Activated naive CD8-positive, alpha-beta T cell treated with anti-CD3 and anti-CD28 coated beads, Interleukin-2, amount 10 ng/mL, durations not matched to agents 7 days and 5 days (primary cell): Measurements from ENCODE around the gene BOD1L2. TPM values are rescaled to one million over a fixed set of nuclear protein-coding genes. Genes with fewer than 3 reads are reported as not detected.

Experiments
- ATAC-seq: fragments of 150-1000 bp; cut with Tn5 transposase; one replicate; pipeline ENCODE4 v1.10.0; 2021; ENCODE audit warnings: low read depth, moderate library complexity
- POLR2A ChIA-PET: fragments of 350-600 bp; sonication (Branson Sonifier 250); formaldehyde crosslinking; loops from one replicate; lab custom pipeline; 2021; ENCODE audit warnings: antibody characterized with exemption; lab: Charles Lee
- DNase-seq: peaks from one replicate; pipeline ENCODE4 v3.0.0; 2021
- H3K27ac Mint-ChIP-seq: one replicate; pipeline ENCODE4 v1.8.0; 2022; ENCODE audit warnings: mild to moderate bottlenecking, mixed read lengths
- H3K27me3 Mint-ChIP-seq: one replicate; pipeline ENCODE4 v1.8.0; 2022; ENCODE audit warnings: mild to moderate bottlenecking, moderate library complexity, mixed read lengths
- H3K36me3 Mint-ChIP-seq: one replicate; pipeline ENCODE4 v1.8.0; 2021; ENCODE audit warnings: mild to moderate bottlenecking, mixed read lengths
- H3K4me1 Mint-ChIP-seq: one replicate; pipeline ENCODE4 v1.8.0; 2021; ENCODE audit warnings: mixed read lengths
- H3K4me3 Mint-ChIP-seq: one replicate; pipeline ENCODE4 v1.8.0; 2022; ENCODE audit warnings: mild to moderate bottlenecking, moderate library complexity, mixed read lengths
- H3K9me3 Mint-ChIP-seq: one replicate; pipeline ENCODE4 v1.8.0; 2021; ENCODE audit warnings: mixed read lengths
- total RNA-seq, 2 experiments: library from RNA; stranded (reverse); gene quantifications; one replicate each; pipeline ENCODE4 v1.2.3, GENCODE V29; 2021

BOD1L2 gene
- total RNA-seq: not detected

GRCh38 chr18:57146956-57147636 is at the start of gene BOD1L2:
TSS of gene BOD1L2 (plus strand) at chr18:57147087. CDS start at chr18:57147313, 226 bp downstream.
- POLR2A ChIA-PET: no interaction called here
- Mint-ChIP-seq H3K27ac (no peak within 1 kb of the TSS), H3K9me3 (no peaks in the 10 kb centered on the region), H3K27me3 (peaks cover 23% of the 10 kb centered on the region), H3K4me1 (peaks cover 3% of the 10 kb centered on the region), H3K36me3 (no peaks in the 10 kb centered on the region), H3K4me3 (no peak within 1 kb of the TSS)
- DNase-seq (no peak), ATAC-seq (no peak)

DNA sequence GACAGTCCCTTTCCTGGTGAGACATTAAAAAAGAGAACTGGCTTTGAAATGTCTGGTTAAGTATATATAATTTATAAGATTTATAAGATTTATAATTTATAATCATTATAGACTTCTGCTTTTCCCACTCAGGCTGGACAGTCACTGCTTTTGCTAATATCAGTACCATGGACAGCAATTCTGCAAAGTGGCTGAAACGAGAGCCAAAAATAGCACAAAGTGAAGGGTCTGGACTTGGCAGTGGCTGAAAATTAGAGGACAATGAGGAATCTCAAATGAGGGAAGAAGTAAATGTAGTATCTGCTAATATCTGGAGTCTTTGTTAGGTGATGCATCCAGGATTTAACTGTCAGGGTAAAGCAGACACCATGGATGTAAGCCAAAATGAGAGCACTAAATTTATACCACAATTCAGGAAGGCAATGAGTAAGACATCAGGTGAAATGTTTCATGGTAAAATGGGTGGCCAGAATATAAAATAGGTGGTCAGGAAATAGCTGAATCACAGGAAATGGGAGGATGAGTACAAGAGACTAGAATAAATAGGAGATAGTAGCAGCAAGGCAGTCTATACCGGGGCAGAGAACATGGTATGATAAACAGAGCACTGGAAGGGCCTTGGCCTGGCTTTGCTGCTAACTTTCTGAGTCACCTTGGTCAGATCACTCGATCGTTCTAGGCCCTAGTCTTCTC is 39.6 kb upstream of the BOD1L2 start:
- Mint-ChIP-seq H3K9me3 (peaks cover 3% of the 10 kb centered on the region), H3K27me3 (no peaks in the 10 kb centered on the region), H3K4me3 (no peak overlapping the region), H3K4me1 (peaks cover 4% of the 10 kb centered on the region), H3K27ac (no peak overlapping the region), H3K36me3 (no peaks in the 10 kb centered on the region)
- DNase-seq (no peak), ATAC-seq (no peak)
- POLR2A ChIA-PET: no interaction called here

GRCh38 chr18:57110290-57110689 is 36.6 kb upstream of the BOD1L2 start:
- Mint-ChIP-seq H3K4me1 (peaks cover 4% of the 10 kb centered on the region), H3K27me3 (no peaks in the 10 kb centered on the region), H3K4me3 (no peak overlapping the region), H3K27ac (no peak overlapping the region), H3K36me3 (no peaks in the 10 kb centered on the region), H3K9me3 (peaks cover 2% of the 10 kb centered on the region)
- DNase-seq (no peak), ATAC-seq (no peak)
- POLR2A ChIA-PET: no interaction called here

- no peak for DNase-seq
- no peaks in the 10 kb centered on the region for H3K4me1 Mint-ChIP-seq
- H3K27ac Mint-ChIP-seq: no peak overlapping the region
- peaks cover 2% of the 10 kb centered on the region for H3K9me3 Mint-ChIP-seq
- no peaks in the 10 kb centered on the region for H3K27me3 Mint-ChIP-seq
- POLR2A ChIA-PET: no interaction called here
- H3K4me3 Mint-ChIP-seq: no peak overlapping the region
- ATAC-seq: no peak
- no peaks in the 10 kb centered on the region for H3K36me3 Mint-ChIP-seq
Observed at GRCh38 chr18:57113799-57114420, 33.0 kb upstream of the BOD1L2 start.

DNA sequence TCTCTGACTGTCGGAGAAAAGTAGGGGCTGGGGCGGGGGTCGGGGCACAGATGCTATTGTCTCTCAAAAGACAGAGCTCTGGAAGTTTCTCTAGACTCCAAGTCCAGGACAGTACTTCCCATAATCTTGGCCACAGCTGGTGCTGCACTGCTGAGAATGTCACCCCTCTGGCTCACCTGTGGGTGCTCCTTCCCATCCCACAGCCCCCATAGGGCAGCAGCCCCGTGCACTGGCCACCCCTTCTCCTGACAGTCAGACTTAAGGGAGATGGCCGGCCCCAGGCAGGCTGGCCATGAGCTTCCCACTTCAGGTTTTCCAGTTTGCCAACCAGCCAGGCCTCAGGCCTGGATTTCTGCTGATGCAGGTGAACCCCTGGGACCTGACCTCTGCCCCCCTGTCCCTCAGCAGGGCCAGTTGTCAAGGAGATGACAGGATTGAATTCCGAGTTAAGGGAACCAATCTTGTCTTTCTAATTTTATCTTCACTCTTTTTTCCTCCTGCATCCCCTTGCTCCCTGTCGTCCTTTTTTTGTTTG is 30.2 kb upstream of the BOD1L2 start:
- ATAC-seq (no peak), DNase-seq (no peak)
- POLR2A ChIA-PET: no interaction called here
- Mint-ChIP-seq H3K4me1 (no peaks in the 10 kb centered on the region), H3K27ac (no peak overlapping the region), H3K9me3 (peaks cover 1% of the 10 kb centered on the region), H3K4me3 (no peak overlapping the region), H3K36me3 (peaks cover 1% of the 10 kb centered on the region), H3K27me3 (peaks cover 14% of the 10 kb centered on the region)

DNA sequence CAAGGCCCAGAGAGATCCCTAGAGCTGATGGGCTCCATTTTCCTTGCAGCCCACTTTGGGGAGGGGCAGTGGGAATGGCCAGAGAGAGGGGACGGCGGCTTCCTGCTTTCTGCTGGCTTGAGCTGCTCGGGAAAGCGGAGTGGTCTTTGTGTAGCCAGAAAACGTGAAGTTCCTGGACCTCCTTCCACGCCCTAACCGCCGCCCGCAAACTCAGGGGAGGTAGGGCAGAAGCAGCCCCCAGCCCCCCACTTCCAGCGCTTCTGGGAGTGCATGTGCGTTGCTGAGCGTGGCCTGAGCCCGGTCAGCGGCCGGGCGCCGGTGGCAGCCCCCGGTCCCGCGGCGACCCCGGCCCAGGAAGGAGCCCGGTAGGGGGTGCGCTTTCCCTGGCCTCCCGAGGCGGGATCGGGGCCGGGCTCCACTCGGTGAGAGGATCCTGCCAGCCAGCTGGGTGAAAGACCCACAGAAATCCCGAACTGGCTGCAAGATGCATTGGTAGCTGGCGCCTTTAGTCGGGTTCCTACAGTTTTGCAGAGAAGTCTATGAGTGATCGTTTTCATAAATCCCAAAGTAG is 25.3 kb upstream of the BOD1L2 start:
- Mint-ChIP-seq H3K9me3 (no peaks in the 10 kb centered on the region), H3K4me3 (no peak overlapping the region), H3K27ac (no peak overlapping the region), H3K27me3 (peaks cover 37% of the 10 kb centered on the region), H3K36me3 (peaks cover 1% of the 10 kb centered on the region), H3K4me1 (no peaks in the 10 kb centered on the region)
- POLR2A ChIA-PET: no interaction called here
- DNase-seq (no peak), ATAC-seq (no peak)

DNA sequence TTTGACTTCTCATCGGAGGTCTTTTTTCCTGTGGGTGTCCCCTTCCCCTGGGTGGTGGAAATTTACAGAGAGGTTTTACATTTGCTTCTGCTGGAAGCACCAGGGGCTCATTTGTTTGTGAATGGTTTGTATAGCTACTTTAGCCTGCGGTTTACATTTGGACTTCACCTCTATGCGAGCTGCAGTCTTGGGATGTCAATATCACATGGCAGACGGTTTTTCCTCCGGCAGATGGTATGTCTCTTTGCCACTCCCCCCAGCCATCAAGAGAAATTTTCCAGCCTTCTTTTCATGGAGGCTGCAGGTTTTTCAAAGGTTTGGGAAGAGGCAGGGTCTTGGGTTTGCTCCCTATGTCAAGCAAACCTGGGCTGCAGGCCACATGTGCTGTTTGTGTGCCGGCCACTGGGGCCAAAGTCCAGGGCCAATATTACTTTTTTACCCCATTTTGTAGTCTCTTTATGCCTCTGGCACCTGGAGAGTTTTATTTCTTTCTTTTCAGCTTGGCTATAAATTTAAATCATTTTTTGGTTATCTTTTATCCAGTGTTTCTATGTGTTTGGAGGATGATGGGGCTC is 23.9 kb upstream of the BOD1L2 start:
- ATAC-seq: no peak
- Mint-ChIP-seq H3K4me1 (no peaks in the 10 kb centered on the region), H3K36me3 (peaks cover 1% of the 10 kb centered on the region), H3K27me3 (peaks cover 41% of the 10 kb centered on the region), H3K4me3 (no peak overlapping the region), H3K9me3 (no peaks in the 10 kb centered on the region), H3K27ac (no peak overlapping the region)
- POLR2A ChIA-PET: no interaction called here
- DNase-seq: no peak

- ATAC-seq (no peak), DNase-seq (no peak)
- Mint-ChIP-seq H3K4me3 (no peak overlapping the region), H3K36me3 (peaks cover 1% of the 10 kb centered on the region), H3K9me3 (no peaks in the 10 kb centered on the region), H3K4me1 (no peaks in the 10 kb centered on the region), H3K27ac (no peak overlapping the region), H3K27me3 (peaks cover 38% of the 10 kb centered on the region)
- POLR2A ChIA-PET: no interaction called here
Observed at GRCh38 chr18:57125627-57126026, 21.3 kb upstream of the BOD1L2 start.

- Mint-ChIP-seq H3K27me3 (peaks cover 16% of the 10 kb centered on the region), H3K27ac (no peak overlapping the region), H3K36me3 (no peaks in the 10 kb centered on the region), H3K4me3 (no peak overlapping the region), H3K9me3 (no peaks in the 10 kb centered on the region), H3K4me1 (no peaks in the 10 kb centered on the region)
- POLR2A ChIA-PET: no interaction called here
- ATAC-seq (no peak), DNase-seq (no peak)
Observed at GRCh38 chr18:57128220-57128932, 18.5 kb upstream of the BOD1L2 start.

- no peak overlapping the region for H3K4me3 Mint-ChIP-seq
- ATAC-seq (no peak), DNase-seq (no peak)
- peaks cover 8% of the 10 kb centered on the region for H3K27me3 Mint-ChIP-seq
- H3K27ac Mint-ChIP-seq: no peak overlapping the region
- POLR2A ChIA-PET: no interaction called here
- H3K36me3 Mint-ChIP-seq: no peaks in the 10 kb centered on the region
- no peaks in the 10 kb centered on the region for H3K4me1 Mint-ChIP-seq
- H3K9me3 Mint-ChIP-seq: no peaks in the 10 kb centered on the region
Observed at GRCh38 chr18:57131101-57131500, 15.8 kb upstream of the BOD1L2 start.

- no peak for ATAC-seq
- H3K27ac Mint-ChIP-seq: no peak overlapping the region
- DNase-seq: no peak
- H3K27me3 Mint-ChIP-seq: peaks cover 8% of the 10 kb centered on the region
- no peaks in the 10 kb centered on the region for H3K36me3 Mint-ChIP-seq
- H3K4me3 Mint-ChIP-seq: no peak overlapping the region
- H3K9me3 Mint-ChIP-seq: peaks cover under 1% of the 10 kb centered on the region
- POLR2A ChIA-PET: no interaction called here
- H3K4me1 Mint-ChIP-seq: no peaks in the 10 kb centered on the region
Observed at GRCh38 chr18:57131782-57132181, 15.1 kb upstream of the BOD1L2 start.

GRCh38 chr18:57134618-57135135 is 12.2 kb upstream of the BOD1L2 start:
- Mint-ChIP-seq H3K27ac (no peak overlapping the region), H3K4me1 (no peaks in the 10 kb centered on the region), H3K27me3 (no peaks in the 10 kb centered on the region), H3K4me3 (no peak overlapping the region), H3K36me3 (no peaks in the 10 kb centered on the region), H3K9me3 (peaks cover 2% of the 10 kb centered on the region)
- DNase-seq (no peak), ATAC-seq (no peak)
- POLR2A ChIA-PET: no interaction called here

DNA sequence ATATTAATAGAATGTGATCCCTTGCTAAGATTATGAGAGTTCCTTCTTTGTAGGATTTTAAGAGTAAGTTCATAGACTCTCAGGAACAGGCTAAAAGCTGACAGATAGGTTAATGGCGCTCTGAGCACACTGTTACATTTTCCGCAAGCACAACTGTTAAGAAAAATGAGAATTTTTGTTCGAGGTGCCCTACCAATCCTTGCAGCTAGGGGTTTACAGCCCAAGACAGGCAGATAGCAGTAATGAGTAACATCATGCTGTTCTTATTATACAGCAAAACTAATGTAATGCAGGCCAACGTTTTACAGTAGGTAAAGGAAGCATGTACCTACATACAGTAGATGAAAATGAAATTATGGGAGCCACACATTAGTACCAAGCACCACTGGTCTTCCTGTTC is 11.2 kb upstream of the BOD1L2 start:
- no peak overlapping the region for H3K27ac Mint-ChIP-seq
- H3K27me3 Mint-ChIP-seq: no peaks in the 10 kb centered on the region

More for the DNA sequence above, 11.2 kb upstream of the BOD1L2 start:
- ATAC-seq (no peak), DNase-seq (no peak)
- Mint-ChIP-seq H3K9me3 (peaks cover 4% of the 10 kb centered on the region), H3K36me3 (no peaks in the 10 kb centered on the region), H3K4me3 (no peak overlapping the region), H3K4me1 (no peaks in the 10 kb centered on the region)
- POLR2A ChIA-PET: no interaction called here
